GM19351 (cell line): ENCODE measurements around the gene MUC2.
"Not testable (repeated sequence)": the region's sequence is repeated elsewhere in the genome, so short reads cannot be mapped to it uniquely, and the experiment has no call there.

ENCODE experiments used
- ATAC-seq: cut with Tn5 transposase; IDR thresholded peaks from one replicate; pipeline ENCODE4 v1.9.1; 2021; ENCODE audit warnings: mild to moderate bottlenecking, moderate library complexity; ENCODE audit not compliant: unreplicated experiment

MUC2 gene

DNA sequence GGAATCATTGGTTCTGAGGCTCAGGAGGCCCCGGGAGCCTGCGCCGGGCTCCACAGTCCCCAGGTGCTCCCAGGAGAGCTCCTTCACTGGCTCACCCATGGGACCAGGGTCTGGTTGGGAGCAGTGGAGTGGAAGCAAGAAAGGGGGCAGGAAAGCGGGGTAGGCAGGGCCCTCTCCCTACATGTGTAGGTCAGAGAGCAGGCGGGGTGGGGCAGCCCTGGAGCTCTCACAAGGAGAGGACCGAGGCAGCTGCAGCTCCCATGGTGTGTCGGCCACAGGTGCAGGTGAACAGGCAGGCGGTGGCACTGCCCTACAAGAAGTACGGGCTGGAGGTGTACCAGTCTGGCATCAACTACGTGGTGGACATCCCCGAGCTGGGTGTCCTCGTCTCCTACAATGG, 28.3 kb downstream of the MUC2 start:
- ATAC-seq = no peak

DNA sequence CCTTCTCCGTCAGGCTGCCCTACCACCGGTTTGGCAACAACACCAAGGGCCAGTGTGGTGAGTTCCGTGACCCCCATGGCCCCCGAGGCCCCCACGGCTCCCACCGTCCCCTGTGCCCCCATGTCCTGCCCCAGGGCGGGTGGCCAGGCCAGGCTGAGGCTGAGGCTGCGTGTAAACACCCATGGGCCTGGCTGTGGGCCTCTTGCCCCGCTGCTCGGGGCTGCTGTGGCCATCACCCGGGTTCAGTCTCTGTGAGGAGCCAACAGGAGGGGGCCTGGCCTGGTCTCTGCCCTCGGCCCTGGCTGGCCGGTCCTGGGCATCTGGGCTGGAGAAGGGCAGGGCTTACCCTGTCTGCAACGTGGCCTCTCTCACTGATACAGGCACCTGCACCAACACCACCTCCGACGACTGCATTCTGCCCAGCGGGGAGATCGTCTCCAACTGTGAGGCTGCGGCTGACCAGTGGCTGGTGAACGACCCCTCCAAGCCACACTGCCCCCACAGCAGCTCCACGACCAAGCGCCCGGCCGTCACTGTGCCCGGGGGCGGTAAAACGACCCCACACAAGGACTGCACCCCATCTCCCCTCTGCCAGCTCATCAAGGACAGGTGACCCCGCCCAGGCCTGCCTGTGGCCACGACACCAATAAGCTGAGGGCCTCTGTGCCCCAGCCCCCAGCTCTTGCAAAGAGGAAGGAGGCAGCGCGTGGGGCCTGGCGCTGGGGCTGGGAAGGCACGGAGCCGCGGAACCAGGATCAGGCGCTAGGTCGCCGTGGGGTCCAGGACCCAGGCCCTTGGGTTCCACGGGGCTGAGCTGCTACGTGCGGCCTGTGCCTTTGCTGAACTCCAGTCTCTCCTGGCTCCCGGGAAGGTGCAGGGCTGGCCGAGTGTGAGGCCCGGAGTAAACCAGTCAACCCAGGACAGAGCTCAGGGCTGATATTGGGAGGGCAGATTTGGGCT, 29.0 kb downstream of the MUC2 start:
- ATAC-seq = no peak

DNA sequence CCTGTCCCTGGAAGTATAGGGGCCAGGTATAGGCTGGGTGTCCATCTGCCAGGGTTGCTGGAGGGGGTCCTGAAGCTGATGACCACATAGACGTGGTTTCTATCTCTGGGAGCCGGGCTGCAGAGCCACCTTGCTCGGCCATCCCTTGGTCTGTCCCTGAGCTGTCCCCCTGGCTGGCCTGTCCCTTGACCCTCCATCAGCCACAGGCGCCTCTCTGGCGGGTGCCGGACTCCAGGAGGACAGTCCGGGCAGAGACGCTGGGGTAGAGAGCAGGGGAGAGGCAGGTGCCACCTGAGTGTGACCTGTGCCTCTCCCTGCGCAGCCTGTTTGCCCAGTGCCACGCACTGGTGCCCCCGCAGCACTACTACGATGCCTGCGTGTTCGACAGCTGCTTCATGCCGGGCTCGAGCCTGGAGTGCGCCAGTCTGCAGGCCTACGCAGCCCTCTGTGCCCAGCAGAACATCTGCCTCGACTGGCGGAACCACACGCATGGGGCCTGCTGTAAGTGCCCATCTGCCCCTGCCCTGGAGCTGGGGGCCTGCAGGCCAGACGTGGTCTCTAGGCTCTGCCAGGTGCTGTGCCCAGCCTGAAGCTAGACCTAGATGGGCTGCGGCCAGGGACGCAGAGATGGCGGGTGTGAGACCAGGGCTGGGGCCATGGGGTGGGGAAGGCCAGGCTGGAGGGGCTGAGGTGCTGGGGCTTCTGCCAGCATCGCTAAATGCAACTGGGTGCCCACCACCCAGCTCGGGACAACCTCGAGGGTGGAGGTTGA, 29.9 kb downstream of the MUC2 start:
- no peak for ATAC-seq

DNA sequence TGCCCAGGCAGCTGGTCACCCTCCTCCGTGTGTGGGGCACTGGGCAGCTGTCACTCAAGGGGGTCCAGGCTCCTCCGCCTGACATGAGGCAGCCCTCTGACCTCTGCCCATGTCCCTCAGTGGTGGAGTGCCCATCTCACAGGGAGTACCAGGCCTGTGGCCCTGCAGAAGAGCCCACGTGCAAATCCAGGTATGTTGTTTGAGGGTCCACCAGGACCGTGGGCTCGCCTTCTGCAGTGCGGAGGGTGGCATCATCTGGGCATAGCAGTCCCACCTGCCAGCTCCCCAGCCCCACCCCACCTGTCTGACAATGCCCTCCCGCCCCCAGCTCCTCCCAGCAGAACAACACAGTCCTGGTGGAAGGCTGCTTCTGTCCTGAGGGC, 30.5 kb downstream of the MUC2 start:
- ATAC-seq = no peak

- no peak for ATAC-seq
These were observed 31.7 kb downstream of the MUC2 start for GRCh38 chr11:1106387-1106786.

GRCh38 chr11:1107316-1108245, 32.9 kb downstream of the MUC2 start:
- no peak for ATAC-seq

DNA sequence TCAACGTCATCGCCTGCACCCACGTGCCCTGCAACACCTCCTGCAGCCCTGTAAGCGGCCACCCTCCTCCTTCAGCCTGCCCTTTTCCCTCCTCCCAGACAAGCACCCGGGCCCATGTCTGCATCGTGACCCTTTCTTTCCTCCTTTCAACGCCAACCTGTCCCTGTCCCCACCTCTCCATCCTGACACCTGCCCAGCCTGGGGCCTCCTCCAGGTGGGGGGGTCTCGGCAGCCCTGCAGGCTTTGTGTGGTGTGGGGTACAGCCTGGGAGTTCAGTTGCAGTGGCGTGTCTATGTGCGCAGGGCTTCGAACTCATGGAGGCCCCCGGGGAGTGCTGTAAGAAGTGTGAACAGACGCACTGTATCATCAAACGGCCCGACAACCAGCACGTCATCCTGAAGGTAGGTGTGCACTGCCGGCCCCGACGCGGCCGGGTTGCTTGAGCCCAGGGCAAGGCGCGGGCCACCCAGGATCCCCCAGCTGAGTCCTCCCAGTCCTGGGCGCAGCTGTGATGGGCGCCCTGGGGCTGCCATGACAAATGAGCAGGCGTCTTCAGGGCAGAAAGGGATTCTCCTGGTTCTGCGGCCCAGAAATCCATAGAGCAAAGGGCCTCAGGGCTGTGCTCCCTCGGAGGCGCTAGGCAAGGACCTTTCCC, 33.7 kb downstream of the MUC2 start:
- ATAC-seq = no peak

DNA sequence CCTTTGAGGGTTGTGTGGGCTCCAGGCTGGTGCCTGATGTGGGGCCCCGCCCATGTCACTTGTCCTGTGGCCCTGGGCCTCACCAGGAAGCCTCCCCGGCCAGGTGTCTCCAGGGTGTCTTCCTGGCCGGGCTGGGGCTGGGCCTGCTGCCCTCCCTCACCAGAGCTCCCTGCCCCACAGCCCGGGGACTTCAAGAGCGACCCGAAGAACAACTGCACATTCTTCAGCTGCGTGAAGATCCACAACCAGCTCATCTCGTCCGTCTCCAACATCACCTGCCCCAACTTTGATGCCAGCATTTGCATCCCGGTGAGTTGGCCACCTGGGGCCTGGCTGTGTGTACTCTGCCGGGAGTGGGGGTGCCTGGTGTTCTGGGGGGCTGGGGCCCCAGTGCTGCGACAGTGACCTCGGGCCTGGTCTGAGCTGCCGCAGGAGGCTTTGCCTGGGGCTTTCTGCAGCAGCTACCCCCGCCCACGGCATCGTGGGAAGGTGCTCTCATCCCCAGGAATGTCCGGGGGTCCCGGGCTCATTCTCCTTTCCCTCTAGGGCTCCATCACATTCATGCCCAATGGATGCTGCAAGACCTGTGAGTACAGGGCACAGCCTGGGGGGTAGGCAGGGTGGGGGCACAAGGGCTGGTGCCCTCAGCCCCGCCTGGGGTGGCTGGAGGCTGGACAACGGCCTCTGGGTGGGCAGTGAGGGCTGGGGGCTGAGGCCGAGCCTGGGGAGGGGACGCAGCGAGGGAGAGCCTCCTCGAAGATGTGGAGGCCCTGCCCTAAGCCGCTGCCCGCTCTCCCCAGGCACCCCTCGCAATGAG, 34.6 kb downstream of the MUC2 start:
- no peak for ATAC-seq

DNA sequence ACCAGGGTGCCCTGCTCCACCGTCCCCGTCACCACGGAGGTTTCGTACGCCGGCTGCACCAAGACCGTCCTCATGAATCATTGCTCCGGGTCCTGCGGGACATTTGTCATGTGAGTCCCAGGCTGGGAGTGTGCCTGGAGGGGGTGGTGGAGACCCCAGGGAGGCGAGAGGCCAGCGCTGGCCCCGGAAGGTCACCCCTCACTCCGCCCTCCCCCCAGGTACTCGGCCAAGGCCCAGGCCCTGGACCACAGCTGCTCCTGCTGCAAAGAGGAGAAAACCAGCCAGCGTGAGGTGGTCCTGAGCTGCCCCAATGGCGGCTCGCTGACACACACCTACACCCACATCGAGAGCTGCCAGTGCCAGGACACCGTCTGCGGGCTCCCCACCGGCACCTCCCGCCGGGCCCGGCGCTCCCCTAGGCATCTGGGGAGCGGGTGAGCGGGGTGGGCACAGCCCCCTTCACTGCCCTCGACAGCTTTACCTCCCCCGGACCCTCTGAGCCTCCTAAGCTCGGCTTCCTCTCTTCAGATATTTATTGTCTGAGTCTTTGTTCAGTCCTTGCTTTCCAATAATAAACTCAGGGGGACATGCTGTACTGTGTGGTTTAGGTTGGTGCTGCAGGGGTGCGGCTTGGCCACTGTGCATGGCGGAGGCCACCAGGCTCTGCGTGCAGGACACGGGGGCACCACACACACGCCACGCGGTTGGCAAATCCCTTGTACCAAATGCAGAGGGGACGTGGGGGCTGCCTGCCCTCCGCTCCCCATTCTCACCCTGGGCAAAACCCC, 35.4 kb downstream of the MUC2 start:
- ATAC-seq = no peak

DNA sequence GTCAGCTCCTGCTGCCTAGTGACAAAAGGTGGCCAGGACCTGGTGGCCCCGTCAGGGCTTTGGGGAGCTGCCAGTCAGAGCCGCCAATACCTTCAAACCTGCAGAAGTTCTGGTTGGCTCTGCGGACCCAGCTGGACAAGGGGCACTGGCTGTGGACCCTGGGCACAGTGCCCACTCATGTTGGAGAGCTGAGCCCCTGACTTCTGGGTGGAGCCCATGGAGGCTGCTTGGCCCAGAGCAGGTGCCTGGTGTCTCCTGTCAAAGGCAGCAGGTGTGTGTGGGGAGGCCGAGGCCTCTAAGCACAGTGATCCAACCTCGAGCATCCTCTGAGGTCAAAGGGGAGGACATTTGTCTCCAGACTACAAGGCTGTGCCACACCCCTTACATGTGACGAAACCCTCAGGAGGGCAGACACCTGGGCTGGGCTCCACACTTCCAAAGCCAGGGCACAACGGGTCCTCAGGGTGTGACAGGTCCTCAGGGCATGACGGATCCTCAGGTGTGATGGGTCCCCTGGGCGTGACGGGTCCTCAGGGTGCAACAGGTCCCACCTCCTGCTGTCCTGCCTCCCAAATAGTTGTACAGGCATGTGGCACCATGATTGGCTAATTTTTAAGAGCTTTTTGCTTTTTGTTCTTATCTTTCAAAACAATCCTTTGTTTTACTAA, 37.0 kb downstream of the MUC2 start:
- no peak for ATAC-seq

GRCh38 chr11:1112351-1113191, 37.9 kb downstream of the MUC2 start:
- ATAC-seq = no peak

DNA sequence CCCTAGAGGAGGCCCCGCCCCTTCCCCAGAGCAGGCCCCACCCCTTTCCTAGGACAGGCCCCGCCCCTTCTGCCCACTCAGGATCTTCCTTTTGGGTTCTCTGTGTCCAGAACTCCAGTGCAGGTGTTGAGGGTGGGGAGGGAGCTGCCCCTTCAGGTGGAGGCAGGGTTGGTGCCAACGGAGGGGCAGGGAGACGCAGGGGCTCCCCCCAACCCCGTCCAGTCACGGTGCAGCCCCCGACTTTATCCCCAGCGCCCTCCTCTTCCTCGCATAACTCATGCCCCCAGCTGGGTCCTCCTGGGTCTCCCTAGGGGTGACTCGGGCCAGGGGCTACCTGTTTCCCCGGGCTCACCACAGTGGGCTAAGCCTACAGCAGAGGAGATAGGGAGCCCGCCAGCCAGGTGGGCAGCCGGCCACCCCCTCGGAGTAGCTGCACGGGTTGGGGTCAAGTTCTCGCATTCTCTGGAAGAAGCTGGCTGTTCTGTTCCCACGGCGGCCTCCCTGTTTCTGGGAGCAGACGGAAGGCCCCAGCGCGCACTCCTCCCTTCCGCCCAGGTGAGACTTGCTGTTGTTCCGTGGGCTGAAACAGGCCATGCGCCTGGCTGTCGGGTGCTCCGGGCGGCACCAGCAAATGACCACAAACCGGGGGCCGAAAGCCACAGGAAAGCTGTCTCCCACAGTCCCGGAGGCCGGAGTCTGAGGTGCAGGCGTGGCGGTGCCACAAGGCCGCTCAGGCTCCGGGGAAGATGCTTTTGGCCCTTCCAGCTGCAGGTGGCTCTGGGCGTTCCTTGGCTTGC, 38.9 kb downstream of the MUC2 start:
- ATAC-seq = no peak

DNA sequence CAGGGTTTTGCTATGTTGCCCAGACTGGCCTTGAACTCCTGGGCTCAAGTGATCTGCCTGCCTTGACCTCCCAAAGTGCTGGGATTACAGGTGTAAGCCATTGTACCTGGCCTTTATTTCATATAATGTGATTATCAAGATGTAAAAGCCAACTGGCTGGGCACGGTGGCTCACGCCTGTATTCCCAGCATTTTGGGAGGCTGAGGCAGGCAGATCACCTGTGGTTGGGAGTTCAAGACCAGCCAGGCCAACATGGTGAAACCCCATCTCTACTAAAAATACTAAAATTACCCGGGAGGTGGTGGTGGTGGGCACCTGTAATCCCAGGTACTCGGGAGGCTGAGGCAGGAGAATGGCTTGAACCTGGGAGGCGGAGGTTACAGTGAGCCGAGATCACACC, 40.6 kb downstream of the MUC2 start:
- ATAC-seq = not testable (repeated sequence)

DNA sequence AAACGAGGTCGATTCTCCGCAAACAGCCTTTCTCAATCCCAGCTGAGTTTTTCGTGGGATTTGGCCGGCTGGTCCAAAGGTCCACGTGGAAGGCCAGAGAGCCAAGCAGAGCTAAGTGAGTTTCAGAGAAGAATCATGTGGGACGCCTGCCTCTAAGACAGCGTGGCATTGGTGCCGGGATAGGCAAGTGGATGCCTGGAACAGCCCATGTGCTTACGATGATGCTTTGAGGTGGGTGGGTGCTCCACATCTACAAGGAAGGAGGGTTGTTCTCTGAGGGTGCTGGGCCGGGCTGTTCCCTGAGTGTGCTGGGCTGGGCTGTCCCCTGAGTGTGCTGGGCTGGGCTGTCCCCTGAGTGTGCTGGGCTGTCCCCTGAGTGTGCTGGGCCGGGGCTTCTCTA, 41.4 kb downstream of the MUC2 start:
- ATAC-seq = no peak

- no peak for ATAC-seq
These were observed 42.2 kb downstream of the MUC2 start for GRCh38 chr11:1116666-1117390.

- no peak for ATAC-seq
These were observed 43.3 kb downstream of the MUC2 start for GRCh38 chr11:1117992-1118391.
